ENCODE data around the gene MSX2. TPM values are rescaled to one million over a fixed set of nuclear protein-coding genes. Genes with fewer than 3 reads are reported as not detected.

Gene MSX2
- total and polyA plus RNA-seq, 2 of the 4 experiments (the other 2 are of a cell fraction): 2.2 to 3.7 TPM

DNA sequence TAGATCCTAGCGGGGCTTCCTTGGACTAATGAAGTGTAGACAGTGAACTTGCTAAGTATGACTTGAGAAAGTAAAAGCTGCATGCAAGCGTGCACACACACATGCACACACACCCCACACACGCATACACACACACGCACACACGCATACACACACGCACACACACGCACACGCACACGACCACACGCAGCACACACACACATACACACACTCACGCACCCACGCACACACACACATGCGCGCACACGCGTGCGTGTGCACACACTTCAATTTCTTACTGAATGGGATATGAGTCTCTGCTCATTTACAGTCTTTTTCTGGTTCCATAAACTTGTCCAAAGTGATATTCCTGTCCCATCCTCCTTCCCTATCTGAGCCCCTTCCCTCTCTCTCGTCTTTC, 41.2 kb downstream of the MSX2 start:
- Histone ChIP-seq H3K9ac (ENCODE audit: low read depth, low read length) (no peak overlapping the region), H2AK5ac (ENCODE audit: low read depth, low read length) (no peak overlapping the region), H3K18ac (ENCODE audit: low read depth, low read length) (no peak overlapping the region), H3K4ac (ENCODE audit: low read depth, low read length) (no peak overlapping the region), H2BK5ac (ENCODE audit: low read depth, low read length, poor library complexity, severe bottlenecking) (no peak overlapping the region), H2BK20ac (ENCODE audit: low read depth, low read length) (no peak overlapping the region), H3K27me3 (ENCODE audit: control insufficient read depth, insufficient read depth, low read length) (peaks cover 1% of the 10 kb centered on the region), H4K20me1 (ENCODE audit: insufficient read depth, low read length) (no peaks in the 10 kb centered on the region), H3K4me1 (ENCODE audit: control insufficient read depth, insufficient read depth, low read length) (no peaks in the 10 kb centered on the region), H3K9me1 (ENCODE audit: insufficient read depth, low read length) (no peaks in the 10 kb centered on the region), H2AFZ (replicated peaks; ENCODE audit: low read length, poor library complexity) (no peak overlapping the region), H4K91ac (ENCODE audit: insufficient read depth, low read depth, low read length) (no peak overlapping the region), H3K27ac (ENCODE audit: insufficient read depth, low read length) (no peak overlapping the region), H3K4me3 (ENCODE audit: insufficient read depth, low read depth, low read length) (no peak overlapping the region), H3K56ac (ENCODE audit: extremely low read depth, insufficient read depth, low read length) (no peak overlapping the region), H3K14ac (replicated peaks; ENCODE audit: low read depth, low read length) (no peak overlapping the region), H3K79me1 (ENCODE audit: low read depth in 1 of 2, low read length in 2 of 2) (no peaks in the 10 kb centered on the region), H4K8ac (ENCODE audit: low read depth in 2 of 2, low read length in 2 of 2) (no peak overlapping the region), H3K36me3 (ENCODE audit: control insufficient read depth, insufficient read depth, low read length) (no peaks in the 10 kb centered on the region), H2AK9ac (replicated peaks; ENCODE audit: low read depth, low read length, poor library complexity) (no peak overlapping the region), H4K5ac (ENCODE audit: low read depth, low read length) (no peak overlapping the region), H3K9me3 (ENCODE audit: control insufficient read depth, insufficient read depth, low read length) (no peaks in the 10 kb centered on the region), H3K4me2 (ENCODE audit: low read depth, low read length) (no peak overlapping the region), H2BK120ac (ENCODE audit: low read depth, low read length) (no peak overlapping the region), H3K23ac (ENCODE audit: low read depth, low read length) (no peak overlapping the region), H2BK15ac (ENCODE audit: low read depth, low read length) (no peak overlapping the region)
- dilution Hi-C loops (cut with HindIII; ENCODE audit: low sequenced_read_pairs, unreplicated experiment): no loop called here
- CTCF ChIA-PET: no interaction called here
- 98% methylated on average over 8 of the region's 18 CpGs; no CpG with 5 or more reads in 1 of the 2 experiments for WGBS, 2 experiments (ENCODE audit: extremely low coverage in 2 of 2, insufficient read length in 1 of 2)
- POLR2A ChIA-PET (ENCODE audit: unreplicated experiment): no interaction called here
- no TSS peak for BruUV-seq (replicated peaks)
- in situ Hi-C loops (cut with MboI; ENCODE audit: low sequenced_read_pairs): no loop called here
- no peak for TF ChIP-seq RCOR1 (IDR thresholded peaks at IDR 0.05; ENCODE audit: insufficient replicate concordance, low read length)
- TF ChIP-seq CHD1 (IDR thresholded peaks at IDR 0.05; ENCODE audit: low read depth, low read length): no peak
- no peak for TF ChIP-seq POLR2A (IDR thresholded peaks at IDR 0.05; ENCODE audit: low read depth, low read length)
- TF ChIP-seq, protein P1, sequence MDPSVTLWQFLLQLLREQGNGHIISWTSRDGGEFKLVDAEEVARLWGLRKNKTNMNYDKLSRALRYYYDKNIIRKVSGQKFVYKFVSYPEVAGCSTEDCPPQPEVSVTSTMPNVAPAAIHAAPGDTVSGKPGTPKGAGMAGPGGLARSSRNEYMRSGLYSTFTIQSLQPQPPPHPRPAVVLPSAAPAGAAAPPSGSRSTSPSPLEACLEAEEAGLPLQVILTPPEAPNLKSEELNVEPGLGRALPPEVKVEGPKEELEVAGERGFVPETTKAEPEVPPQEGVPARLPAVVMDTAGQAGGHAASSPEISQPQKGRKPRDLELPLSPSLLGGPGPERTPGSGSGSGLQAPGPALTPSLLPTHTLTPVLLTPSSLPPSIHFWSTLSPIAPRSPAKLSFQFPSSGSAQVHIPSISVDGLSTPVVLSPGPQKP (IDR thresholded peaks at IDR 0.05; ENCODE audit: borderline replicate concordance, low read depth, low read length): no peak
- no peak for TF ChIP-seq MXI1 (IDR thresholded peaks at IDR 0.05; ENCODE audit: borderline replicate concordance, low read depth, low read length)
- TF ChIP-seq, protein P2, sequence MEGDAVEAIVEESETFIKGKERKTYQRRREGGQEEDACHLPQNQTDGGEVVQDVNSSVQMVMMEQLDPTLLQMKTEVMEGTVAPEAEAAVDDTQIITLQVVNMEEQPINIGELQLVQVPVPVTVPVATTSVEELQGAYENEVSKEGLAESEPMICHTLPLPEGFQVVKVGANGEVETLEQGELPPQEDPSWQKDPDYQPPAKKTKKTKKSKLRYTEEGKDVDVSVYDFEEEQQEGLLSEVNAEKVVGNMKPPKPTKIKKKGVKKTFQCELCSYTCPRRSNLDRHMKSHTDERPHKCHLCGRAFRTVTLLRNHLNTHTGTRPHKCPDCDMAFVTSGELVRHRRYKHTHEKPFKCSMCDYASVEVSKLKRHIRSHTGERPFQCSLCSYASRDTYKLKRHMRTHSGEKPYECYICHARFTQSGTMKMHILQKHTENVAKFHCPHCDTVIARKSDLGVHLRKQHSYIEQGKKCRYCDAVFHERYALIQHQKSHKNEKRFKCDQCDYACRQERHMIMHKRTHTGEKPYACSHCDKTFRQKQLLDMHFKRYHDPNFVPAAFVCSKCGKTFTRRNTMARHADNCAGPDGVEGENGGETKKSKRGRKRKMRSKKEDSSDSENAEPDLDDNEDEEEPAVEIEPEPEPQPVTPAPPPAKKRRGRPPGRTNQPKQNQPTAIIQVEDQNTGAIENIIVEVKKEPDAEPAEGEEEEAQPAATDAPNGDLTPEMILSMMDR (conservative IDR thresholded peaks at IDR 0.05; ENCODE audit: low read depth, low read length): no peak
- no peak for TF ChIP-seq FOS (IDR thresholded peaks at IDR 0.05; ENCODE audit: low read depth, low read length)
- TF ChIP-seq CEBPB (IDR thresholded peaks at IDR 0.05; ENCODE audit: low read depth, low read length): no peak
- TF ChIP-seq RAD21 (IDR thresholded peaks at IDR 0.05; ENCODE audit: low read length): no peak
- TF ChIP-seq BHLHE40 (IDR thresholded peaks at IDR 0.05; ENCODE audit: low read depth, low read length): no peak
- TF ChIP-seq MAFK (IDR thresholded peaks at IDR 0.05; ENCODE audit: low read depth, low read length): no peak
- TF ChIP-seq SMC3 (IDR thresholded peaks at IDR 0.05; ENCODE audit: low read depth, low read length): no peak
- TF ChIP-seq, protein P3, sequence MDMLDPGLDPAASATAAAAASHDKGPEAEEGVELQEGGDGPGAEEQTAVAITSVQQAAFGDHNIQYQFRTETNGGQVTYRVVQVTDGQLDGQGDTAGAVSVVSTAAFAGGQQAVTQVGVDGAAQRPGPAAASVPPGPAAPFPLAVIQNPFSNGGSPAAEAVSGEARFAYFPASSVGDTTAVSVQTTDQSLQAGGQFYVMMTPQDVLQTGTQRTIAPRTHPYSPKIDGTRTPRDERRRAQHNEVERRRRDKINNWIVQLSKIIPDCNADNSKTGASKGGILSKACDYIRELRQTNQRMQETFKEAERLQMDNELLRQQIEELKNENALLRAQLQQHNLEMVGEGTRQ (IDR thresholded peaks at IDR 0.05; ENCODE audit: low read depth, low read length): no peak
- no peak for TF ChIP-seq MAZ (IDR thresholded peaks at IDR 0.05; ENCODE audit: borderline replicate concordance, low read depth, low read length)
- TF ChIP-seq NFE2L2 (IDR thresholded peaks at IDR 0.05; ENCODE audit: low read depth, low read length): no peak
- TF ChIP-seq RFX5 (IDR thresholded peaks at IDR 0.05; ENCODE audit: low read depth, low read length): no peak
- intact Hi-C loops (cut with micrococcal nuclease): no loop called here
- DNase-seq (no peak), ATAC-seq (ENCODE audit: low read depth) (no peak)
